ENCODE data around the gene OR5K4.

Gene OR5K4

GRCh38 chr3:98402507-98402906 lies 48.9 kb downstream of the OR5K4 start:
- H3K9ac ChIP-seq (ENCODE audit: insufficient read length, low read depth) = no peak overlapping the region
- no peaks in the 10 kb centered on the region for H3K4me1 ChIP-seq (ENCODE audit: insufficient read depth, insufficient read length)
- TF ChIP-seq YY1 (IDR thresholded peaks at IDR 0.05; ENCODE audit: insufficient read depth, insufficient read length) (no peak), SUZ12 (IDR thresholded peaks at IDR 0.05; ENCODE audit: extremely low read depth, insufficient read depth, insufficient read length) (no peak), ZNF274 (IDR thresholded peaks at IDR 0.05; ENCODE audit: low read depth, low read length) (no peak)
- peaks cover 77% of the 10 kb centered on the region for H3K9me3 ChIP-seq (ENCODE audit: insufficient read depth, low read length)
- DNase-seq (ENCODE audit: low read depth, low spot score) = no peak
- no peaks in the 10 kb centered on the region for H3K27me3 ChIP-seq (ENCODE audit: insufficient read depth, insufficient read length)
- no peaks in the 10 kb centered on the region for H3K36me3 ChIP-seq (ENCODE audit: insufficient read depth, insufficient read length, low read length)
- no peak overlapping the region for H3K4me3 ChIP-seq (ENCODE audit: insufficient read length, low read depth)

- Histone ChIP-seq H3K4me1 (ENCODE audit: insufficient read depth, insufficient read length) (no peaks in the 10 kb centered on the region), H3K9ac (ENCODE audit: insufficient read length, low read depth) (no peak overlapping the region), H3K9me3 (ENCODE audit: insufficient read depth, low read length) (peaks cover 62% of the 10 kb centered on the region), H3K27me3 (ENCODE audit: insufficient read depth, insufficient read length) (no peaks in the 10 kb centered on the region), H3K36me3 (ENCODE audit: insufficient read depth, insufficient read length, low read length) (no peaks in the 10 kb centered on the region), H3K4me3 (ENCODE audit: insufficient read length, low read depth) (no peak overlapping the region)
- DNase-seq (ENCODE audit: low read depth, low spot score) = no peak
- TF ChIP-seq ZNF274 (IDR thresholded peaks at IDR 0.05; ENCODE audit: low read depth, low read length) = no peak
- no peak for TF ChIP-seq YY1 (IDR thresholded peaks at IDR 0.05; ENCODE audit: insufficient read depth, insufficient read length)
- no peak for TF ChIP-seq SUZ12 (IDR thresholded peaks at IDR 0.05; ENCODE audit: extremely low read depth, insufficient read depth, insufficient read length)
Measured at GRCh38 chr3:98404010-98404409, 50.4 kb downstream of the OR5K4 start.
